UCSD-AML1 (cell line): ENCODE results near the gene CPNE6.

Experiments used
- DNase-seq: peaks from one replicate; lab custom pipeline; 2025; ENCODE audit not compliant: unreplicated experiment; lab: John Stamatoyannopoulos, UW

The CPNE6 gene

DNA sequence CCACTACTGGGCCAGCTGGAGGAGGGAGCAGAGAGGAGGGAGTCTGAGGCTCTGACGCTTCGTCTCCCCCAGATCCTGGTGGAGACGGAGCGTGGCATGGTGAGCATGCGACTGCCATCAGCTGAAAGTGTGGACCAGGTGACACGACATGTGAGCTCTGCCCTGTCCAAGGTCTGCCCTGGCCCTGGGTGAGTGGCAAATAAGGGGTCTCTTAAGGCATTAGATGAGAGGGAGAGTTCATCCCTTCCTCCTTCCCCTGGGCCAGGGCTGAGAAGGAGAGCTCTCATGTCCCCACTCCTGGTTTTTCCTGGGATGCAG is 17.1 kb upstream of the CPNE6 start:
- DNase-seq = no peak

DNA sequence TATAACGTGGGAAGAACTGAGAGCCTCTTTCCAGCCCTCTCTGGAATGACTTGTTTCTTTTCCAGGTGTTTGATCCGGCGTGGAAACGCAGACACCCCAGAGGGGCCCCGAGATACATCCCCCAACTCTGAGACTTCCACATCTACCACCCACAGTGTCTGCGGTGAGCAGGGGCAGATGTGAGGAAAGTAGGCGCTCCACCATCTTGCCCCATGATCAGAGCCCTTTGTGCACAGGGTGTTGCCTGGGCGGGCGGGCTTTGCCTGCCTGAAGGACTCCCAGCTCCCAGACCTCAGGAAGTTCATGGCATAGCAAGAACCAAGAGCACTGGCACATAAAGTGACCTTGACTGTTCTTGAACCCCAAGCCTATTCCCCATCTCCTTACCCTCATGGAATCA is 16.7 kb upstream of the CPNE6 start:
- DNase-seq = no peak

DNA sequence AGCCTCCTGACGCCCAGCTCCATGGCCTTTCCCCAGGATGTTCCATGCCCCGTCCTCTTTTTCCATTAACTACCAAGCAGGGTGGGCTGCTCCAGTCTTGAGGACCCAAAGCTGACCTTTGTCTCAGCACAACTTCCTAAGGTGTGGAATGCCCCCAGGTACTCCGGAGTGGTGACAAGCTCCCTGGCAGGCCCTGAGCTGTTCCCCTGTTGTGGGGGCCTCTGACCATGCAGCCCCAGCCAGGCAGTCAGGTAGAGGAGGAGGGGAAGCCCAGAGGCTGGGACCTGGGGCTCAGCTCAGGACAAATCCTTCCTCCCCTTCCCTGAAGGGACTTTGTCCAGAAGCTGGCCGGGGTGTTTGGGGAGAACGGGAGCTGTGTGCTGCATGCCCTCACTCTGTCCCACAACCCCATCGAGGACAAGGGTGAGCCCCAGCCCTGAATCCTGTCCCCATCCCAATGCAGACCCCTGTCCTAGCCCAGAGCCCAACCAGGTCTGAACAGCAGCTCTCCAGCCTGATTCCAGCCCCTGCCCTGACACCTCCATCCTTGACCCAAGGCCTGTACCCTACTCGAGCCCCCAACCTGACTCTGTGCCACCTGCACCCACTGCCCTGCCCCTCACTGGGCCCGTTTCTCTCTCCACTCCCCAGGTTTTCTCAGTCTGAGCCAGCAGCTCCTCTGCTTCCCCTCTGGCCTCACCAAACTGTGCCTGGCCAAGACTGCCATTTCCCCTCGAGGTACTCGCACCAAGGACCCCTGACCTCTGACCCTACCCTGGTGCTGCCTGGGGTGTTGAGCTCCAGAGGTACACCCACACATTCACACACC is 15.2 kb upstream of the CPNE6 start:
- no peak for DNase-seq

DNA sequence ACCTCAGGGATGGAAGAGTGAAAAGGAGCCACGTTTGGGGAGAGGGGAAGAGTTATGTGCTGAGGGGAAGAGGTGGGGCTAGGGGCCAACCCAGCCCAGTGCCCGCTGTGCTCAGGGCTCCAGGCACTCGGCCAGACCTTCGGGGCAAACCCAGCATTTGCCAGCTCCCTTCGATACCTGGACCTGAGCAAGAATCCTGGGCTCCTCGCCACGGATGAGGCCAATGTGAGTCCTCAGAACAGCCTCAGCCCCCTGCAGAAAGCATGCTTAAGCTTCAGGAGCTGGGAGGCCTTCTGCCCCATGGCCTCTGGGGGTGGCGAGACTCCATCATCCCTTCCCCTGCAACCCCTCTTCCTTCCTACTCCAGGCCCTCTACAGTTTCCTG is 14.6 kb upstream of the CPNE6 start:
- DNase-seq = no peak

DNA sequence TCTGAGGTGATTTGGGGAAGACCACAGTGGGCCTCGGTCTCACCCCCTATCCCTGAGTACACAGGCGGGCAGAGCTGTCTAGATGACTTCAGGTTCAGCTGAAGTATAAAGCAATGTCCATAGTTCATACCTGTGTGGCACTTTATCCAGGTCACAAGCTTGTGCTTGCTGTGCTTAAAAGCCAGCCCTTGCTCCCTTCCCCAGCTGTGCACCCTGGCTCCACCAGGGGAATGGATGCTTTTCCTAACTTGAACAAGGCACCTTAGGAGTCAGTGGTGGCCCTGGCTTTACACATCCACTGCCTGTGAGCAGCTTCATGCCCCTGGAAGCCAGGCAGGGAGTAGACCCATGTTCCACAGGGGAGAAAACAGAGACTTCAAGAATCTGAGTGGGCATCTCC is 14.1 kb upstream of the CPNE6 start:
- DNase-seq = no peak

DNA sequence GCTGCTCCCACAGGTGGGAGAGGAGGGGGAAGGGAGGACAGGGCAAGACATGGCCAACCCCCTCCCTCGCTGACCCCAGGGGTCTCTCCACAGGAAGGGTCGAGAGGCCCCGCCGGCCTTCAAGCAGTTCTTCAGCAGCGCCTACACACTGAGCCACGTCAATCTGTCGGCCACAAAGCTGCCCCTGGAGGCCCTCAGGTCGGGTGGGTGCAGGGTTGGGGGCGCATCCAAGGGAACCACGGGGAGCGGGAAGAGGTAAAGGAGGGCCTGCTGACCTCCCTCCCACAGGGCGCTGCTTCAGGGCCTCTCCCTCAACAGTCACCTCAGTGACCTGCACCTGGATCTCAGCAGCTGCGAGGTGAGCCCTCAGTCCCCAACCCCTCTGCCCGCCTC is 13.5 kb upstream of the CPNE6 start:
- no peak for DNase-seq

DNA sequence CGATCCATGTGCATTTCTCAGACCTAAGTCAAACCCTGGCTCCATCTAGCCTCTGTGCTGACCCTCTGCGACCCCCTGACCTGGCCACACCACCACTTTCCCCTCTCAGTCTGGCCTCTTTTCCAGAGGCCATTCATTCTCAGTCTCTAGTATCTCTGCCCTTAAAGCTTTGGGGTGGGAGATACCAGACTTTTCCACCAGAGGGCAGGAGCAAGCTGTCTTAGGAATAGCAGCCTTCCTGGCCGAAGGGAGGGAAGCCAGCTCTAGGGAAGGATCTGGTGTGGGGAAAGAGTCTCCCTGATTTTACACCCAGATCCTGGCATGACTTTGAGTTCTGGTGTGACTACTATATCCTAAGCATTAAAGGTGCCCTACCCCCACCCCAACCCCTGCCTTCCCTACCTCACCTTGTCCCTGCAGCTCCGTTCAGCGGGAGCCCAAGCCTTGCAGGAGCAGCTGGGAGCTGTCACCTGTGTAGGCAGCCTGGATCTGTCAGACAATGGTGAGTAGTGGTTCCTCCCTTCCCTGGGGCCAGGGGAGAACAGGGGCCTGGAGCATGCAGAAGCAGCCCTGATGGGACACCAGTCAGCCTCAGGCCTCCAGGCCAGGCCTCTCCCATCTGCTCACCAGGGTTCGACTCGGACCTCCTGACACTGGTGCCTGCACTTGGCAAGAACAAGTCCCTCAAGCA is 13.0 kb upstream of the CPNE6 start:
- DNase-seq = peak; percentile 19

DNA sequence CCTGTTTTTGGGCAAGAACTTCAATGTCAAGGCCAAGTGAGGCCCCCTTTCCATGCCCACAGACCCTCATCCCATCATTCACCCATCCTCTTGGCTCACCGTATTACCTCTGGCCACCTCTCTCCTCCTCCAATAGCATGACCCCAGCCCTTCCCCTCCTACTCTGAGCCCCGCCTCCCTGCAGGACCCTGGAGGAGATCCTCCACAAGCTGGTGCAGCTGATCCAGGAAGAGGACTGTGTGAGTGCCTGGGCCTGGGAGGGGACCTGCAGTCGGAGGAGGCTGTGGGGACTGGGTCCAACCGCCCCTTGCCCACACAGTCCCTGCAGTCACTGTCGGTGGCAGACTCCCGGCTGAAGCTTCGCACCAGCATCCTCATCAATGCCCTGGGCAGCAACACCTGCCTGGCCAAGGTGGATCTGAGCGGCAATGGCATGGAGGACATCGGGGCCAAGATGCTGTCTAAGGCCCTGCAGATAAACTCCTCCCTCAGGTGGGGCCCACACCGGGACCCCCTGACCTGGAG is 12.3 kb upstream of the CPNE6 start:
- DNase-seq = no peak

DNA sequence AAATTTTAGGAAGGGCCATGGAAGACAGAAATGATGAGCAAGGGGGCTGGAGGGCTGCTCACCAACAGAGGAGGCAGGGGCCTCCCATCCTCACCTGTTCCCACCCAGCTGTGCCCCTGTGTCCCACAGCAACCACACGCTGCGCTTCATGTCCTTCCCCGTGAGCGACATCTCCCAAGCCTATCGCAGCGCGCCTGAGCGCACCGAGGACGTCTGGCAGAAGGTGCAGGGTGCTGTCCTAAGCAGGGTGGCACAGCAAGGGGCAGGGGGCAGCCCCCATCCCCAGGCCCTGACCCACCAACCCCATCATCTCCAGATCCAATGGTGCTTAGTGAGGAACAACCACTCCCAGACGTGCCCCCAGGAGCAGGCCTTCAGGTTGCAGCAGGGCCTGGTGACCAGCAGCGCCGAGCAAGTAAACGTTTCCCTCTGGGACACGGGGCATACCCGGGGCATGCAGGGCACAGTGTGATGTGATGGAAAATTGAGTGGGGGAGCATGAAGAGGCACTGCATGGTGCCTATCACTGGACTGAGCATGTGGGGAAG is 11.4 kb upstream of the CPNE6 start:
- no peak for DNase-seq

DNA sequence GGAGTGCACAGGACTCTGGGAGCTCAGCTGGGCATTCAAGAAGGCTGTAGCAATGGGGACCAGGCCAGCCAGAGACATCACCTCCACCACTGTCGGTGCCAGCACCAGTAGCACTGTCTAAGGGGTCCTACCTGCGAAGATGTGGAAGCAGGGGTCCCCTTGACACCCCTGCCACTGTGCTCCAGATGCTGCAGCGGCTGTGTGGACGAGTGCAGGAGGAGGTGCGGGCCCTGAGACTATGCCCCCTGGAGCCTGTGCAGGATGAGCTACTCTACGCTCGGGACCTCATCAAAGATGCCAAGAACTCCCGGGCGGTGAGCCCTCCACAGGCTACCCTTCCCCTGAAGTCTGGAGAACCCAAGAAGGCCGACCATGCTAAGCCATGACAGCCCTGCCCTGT is 10.9 kb upstream of the CPNE6 start:
- no peak for DNase-seq

DNA sequence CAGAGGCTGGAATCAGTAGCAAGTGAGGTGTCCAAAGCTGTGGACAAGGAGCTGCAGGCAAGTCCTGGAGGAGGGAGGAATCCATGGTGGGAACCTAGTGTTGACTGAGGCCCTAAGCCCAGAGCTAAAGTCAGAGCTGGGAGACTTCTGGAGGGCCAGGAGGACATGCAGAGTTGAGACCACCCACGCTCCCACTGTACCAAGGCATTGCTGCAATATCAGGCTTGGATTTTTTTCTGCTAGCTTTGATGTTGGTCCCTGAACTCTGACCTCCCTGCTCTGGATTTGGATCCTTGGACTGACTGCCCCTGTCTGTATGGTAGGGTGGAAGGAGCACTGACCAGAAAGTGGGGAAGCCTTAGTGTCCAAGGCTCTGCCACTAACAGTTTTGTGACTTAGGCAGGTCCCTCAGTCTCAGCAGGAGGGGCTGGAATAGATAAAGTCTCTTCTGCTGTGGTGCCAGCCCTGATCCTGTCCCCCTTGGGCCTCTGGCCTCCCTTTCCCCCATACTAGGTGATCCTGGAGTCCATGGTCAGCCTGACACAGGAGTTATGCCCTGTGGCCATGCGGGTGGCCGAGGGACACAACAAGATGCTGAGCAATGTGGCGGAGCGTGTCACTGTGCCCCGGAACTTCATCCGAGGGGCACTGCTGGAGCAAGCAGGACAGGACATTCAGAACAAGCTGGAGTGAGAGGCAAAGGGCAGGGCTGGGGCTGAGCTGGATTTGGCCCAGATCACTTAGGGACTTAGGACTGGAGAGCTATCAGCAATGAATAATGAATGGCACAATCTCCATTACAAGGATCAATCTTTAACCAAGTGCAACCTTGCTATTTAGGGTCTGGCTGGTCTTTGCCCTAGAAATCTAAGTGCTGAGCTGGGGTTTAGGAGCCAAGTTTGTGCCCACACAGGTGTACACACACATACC is 10.1 kb upstream of the CPNE6 start:
- no peak for DNase-seq

DNA sequence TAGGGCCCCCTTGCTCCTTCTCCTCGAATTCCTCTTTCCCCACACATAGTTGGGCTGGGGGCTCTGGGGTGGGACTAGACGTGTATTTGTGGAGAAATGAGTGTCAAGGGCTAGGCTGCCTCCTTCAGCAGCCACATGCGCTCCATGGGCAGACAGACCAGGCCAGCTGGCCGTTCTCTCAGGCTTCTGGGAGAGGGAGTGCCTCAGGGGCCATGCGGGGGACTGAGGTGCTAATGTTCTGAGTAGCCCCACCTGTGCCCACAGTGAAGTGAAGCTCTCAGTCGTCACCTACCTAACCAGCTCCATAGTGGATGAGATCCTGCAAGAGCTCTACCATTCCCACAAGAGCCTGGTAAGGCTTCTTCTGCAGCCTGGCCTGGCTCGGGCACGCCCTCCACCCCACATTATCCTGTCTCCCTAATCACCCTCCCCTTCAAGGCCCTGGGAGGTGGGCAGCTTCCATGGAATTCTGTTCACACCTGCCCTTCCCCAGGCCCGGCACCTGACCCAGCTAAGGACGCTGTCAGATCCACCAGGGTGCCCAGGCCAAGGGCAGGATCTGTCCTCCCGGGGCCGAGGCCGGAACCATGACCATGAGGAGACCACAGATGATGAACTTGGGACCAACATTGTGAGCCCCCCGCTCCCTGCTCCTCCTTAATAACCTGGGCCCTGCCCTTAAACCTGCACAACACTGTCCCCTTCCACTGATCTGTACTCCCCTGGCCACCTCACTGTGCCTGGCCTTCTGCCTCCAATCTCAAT is 9.0 kb upstream of the CPNE6 start:
- DNase-seq = no peak

DNA sequence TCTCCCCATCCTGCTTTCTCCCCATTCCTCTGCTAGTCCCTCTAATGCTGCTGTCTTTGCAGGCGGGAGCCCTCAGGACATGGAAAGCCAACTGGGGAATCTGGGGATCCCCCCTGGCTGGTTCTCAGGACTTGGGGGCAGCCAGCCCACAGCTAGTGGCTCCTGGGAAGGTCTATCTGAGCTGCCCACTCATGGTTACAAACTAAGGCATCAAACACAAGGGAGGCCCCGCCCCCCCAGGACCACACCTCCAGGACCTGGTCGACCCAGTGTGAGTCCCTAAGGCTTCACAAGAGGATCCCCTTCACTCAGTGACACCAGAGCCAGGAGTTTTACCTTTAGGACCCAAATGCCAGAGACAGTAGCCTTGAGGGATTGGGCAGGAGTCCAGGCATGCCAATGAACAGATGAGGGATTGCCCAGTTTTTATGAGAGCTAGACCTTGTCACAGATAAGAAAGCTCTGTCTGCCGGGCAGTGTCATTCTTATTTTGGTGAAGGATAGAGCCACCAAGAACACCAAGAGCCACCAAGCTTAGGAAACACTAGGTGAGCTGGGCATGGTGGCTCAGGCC is 8.0 kb upstream of the CPNE6 start:
- DNase-seq = no peak

DNA sequence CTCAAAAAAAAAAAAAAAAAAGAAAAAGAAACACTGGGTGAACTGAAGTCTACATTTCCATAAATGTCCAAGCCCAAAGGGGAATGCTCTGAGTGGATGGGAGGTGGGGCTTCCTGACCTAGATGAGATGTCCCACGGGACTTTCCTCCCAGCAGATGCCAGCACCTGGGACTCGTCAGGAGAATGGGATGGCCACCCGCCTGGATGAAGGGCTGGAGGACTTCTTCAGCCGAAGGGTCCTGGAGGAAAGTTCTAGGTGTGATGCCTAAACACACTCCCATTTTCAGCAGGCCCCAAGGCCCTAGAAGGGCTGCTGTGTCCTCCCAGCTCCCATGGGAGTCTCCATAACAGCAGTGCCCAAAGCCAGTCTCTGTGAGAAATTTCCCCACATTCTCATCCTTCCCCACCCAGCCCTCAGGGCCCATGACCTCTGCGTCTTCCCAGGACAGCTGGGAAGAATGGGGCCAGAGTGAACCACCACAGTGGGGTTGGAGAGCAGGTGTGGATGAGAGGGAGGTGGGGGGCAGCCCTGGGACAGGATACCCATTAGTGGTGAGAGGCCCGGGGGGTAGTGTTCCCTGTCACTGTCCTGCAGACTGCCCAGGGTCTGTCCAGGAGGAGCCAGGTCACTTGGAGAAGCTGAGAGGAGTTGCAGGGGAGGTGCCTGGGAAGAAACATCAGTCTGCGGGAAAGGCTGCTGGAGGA is 7.1 kb upstream of the CPNE6 start:
- DNase-seq = no peak

DNA sequence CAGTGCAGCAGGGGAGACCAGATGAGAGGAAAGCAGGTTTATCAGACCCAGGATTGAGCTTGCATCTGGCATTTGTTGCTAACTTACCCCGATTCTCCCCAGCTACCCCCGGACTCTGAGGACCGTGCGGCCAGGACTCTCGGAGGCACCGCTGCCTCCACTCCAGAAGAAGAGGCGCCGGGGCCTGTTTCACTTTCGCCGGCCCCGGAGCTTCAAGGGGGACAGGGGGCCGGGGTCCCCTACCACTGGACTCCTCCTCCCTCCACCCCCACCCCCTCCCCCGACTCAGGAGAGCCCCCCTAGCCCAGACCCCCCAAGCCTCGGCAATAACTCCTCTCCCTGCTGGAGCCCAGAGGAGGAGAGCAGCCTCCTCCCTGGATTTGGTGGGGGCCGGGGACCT is 6.5 kb upstream of the CPNE6 start:
- DNase-seq = no peak

DNA sequence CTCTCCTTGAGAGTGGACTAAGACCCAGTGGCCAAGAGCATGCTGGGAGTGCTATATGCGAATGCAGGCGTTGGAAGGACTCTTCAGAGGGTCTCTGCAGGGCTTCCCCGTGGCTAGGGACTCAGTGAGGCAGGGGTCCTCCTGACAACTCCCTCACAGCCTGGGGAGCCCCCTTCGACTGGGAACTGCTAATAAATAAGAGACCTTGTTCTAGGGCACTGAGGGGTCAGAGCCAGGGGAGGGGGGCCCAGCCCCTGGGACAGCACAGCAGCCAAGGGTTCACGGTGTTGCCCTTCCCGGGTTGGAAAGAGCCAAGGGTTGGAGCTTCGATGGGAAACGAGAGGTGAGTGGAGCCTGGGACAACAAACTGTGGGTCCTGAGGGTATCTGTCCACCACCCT is 6.0 kb upstream of the CPNE6 start:
- no peak for DNase-seq

DNA sequence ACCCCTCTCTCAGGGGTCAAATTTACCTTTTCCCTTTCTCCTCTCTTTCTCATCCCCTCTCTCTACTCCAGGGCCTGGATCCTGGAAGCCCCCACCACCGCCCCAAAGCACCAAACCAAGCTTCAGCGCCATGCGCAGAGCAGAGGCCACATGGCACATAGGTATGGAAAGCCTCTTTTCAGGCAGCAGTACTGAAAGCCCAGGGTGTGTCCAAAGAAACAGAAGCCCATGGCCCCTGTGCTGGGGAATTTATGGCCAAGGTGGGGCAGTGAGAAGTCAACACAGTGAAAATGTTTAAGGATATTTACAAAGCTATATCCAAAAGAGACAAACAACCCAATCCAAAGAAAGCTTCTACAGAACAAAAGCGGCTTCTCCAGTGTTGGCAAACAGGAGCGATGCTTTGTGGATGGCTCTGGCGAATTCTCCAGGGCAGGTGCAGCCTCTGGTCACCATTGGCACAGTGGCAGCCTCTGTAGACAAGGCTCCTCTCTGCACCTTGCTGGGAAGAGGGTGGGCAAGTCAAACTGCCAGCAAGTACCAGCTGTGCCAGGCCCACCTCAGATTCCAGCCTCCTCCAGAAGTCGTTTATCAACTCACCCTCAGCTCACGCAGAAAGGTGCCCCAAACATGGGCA is 4.7 kb upstream of the CPNE6 start:
- DNase-seq = no peak

DNA sequence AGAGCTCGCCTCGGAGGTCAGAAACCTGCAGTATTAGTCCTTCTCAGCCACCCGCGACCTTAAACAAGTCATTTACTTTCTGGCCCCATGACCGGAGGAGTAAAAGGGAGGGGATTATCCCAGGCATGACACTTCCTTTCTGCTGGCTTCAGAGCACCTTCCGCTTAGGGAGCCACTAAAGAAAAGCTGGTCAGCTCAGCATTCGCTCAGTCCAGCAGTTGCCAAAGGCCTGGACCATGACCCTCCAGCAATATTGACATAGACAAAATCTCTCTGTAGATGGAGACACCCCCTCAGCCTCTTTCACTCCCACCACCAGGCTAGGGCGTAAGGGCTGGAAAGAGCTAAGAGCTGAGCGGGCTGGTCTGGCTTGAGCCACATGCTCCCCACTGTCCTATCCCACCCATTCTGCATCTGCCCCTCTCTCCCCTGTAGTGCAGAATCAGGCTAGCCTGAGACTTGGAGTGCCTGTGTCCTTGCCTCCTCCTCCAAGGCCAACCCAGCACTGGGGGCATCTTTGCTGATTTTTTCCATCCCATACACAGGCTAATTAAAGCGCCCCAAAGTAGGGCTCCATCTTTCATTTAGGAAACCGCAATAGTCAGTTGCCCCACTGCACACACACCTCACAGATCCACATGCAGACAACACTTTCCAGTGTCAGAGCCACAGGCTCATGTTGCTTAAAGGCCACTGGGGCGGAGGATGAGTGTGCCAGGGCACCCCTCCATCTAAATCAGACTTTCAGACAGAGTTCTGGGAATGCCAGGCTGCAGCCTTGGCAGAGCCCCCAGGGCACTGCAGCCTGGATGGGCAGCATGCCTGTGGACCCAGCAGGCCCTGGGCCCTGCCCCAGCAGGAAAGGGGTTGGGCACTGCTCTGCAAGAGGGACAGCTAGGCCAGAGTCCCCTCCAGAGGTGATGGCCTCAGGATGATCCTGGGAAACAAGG is 4.0 kb upstream of the CPNE6 start:
- no peak for DNase-seq
